Right renal cortex interstitium (tissue), 3 donors: ENCODE results near the gene EMX1. TPM values are rescaled to one million over a fixed set of nuclear protein-coding genes. Genes with fewer than 3 reads are reported as not detected.

Experiments
- DNase-seq, 3 donors: peaks; one replicate each; pipeline ENCODE4 v3.0.0-alpha.2; 2013; ENCODE audit warnings: low read depth in 3 of 3, low spot score in 2 of 3
- polyA plus RNA-seq, 3 donors: library from polyadenylated mRNA; unstranded; fragments of 120-200 nt; gene quantifications; one replicate each; pipeline ENCODE4 v1.2.1, GENCODE V29; 2013; ENCODE audit not compliant: insufficient read length in 3 of 3

Gene EMX1
- polyA plus RNA-seq, result 10 to 100 TPM; 42.0 to 47.6 (median 42.9) TPM

DNA sequence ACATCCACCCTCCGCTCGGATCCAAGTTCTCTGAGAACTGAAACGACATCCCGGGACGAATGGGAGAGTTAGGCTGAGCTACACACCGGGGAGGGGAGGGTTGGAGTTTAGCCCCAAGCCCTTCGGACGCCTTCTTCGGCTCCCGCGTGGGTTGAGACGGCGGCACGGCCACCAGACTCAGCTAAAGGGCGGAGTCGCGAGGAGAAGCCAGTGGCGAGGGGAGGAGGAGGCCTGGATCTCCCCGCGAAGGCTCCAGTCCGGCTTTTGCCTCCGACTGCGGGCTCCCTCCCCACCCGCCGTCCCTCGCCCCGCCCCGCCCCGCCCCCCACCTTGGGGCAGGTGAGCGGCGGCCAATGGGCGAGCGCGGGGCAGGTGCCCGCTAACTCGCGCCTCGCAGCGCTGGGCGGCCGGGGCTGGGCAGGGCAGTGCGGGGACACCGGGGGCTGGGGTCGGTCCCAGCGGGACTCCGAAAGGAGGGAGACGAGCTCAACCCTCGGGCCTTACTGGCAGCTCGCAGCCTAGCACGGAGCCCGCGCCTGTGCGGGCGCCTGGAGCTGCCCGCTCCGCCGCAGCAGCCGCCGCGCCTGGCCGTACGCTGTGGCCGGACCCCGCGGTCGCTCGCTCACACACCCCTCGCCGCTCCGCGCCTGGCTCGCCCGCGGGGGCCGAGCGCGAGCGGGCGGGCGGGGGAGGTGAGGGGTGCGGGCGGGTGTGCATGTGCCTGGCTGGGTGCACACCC, at the start of gene EMX1:
EMX1 (plus strand) TSS at position 382 of the 739 bp plus-strand sequence; CDS start at position 716, 334 bp downstream.
- DNase-seq, result no peak

DNA sequence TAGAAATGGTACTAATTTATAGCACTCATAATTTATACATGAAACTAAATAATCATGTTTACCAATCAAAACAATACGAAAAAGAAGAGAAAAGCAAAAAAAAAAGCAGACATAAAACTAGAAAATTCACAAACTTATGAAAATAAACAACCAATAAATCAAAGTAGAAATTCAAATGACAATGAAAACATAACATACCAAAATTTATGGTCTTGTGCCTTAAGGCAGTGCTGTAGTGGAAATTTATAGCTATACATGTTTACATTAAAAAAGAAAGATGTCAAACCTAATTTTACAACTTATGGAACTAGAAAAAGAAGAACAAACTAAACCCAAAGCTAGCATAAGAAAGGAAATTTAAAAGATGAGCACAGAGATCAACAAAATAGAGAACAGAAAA, 46.3 kb upstream of the EMX1 start:
- DNase-seq, result no peak

DNA sequence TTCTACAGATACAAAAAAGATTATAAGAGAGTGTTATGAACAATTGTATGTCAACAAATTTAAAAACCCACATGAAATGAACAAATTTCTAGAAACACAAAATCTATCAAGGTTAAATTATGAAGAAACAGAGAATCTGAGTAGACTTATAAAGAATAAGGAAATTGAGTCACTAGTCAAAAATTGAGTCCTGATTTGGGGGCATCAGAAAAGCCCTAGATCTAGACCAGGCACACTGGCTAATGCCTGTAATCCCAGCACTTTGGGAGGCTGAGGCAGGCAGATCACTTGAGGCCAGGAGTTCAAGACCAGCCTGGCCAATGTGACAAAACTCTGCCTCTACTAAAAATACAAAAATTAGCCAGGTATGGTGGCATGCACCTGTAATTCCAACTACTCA, 45.4 kb upstream of the EMX1 start:
- no peak for DNase-seq

DNA sequence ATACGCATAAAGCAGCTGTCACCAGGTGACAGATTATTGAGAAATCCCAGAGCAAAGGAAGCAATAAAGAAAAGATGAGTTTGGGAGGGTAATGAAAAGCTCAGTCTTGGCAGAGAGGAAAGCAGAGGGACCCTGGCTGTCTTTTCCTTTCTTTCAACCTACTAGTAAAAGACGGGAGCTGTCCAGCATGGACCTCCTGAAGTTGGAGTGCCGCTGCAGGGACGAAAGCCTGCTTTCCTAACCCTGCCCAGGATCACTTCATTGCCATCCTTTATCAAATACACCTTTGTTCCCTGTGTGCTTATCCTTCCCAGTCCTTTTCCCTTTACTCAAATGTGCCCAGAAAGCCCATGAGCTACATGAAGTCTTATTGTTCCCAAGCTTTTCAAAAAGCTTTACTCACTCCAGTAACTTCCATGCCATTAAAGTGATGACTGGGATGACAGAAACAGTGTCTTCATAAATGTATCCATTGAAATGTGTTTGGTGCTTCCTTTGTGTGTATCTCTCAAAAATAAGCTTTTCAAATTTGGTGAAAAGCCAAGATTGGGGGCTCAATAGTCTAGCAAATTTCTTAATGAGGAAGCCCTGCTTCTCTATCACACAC, 33.9 kb upstream of the EMX1 start:
- peak in 2 of 3 donors; percentile 51 to 58 for DNase-seq

DNA sequence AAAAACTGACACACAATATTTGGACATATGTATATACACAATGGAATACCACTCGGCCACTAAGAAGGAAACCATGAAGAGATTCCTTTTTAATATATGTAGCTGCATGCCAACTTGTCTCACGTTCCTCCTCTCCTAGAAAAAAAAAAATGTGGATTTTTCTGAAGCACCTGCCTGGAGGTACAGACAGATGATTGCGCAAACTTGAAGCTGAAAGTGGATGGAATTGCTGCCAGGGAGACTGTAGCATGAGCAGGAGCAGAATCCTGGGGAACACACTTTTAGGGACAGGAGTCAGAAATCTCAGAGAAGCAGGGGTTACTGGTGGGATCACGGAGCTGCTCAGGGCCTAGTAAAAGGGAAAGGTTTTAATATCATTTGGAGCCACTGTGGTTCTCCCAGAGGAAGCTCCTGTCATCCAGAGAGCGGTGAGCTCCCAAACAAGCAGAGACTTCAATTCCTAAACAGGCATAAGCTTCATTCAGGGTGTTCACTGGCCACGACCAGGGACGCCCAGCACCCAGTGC, 30.8 kb upstream of the EMX1 start:
- no peak for DNase-seq

DNA sequence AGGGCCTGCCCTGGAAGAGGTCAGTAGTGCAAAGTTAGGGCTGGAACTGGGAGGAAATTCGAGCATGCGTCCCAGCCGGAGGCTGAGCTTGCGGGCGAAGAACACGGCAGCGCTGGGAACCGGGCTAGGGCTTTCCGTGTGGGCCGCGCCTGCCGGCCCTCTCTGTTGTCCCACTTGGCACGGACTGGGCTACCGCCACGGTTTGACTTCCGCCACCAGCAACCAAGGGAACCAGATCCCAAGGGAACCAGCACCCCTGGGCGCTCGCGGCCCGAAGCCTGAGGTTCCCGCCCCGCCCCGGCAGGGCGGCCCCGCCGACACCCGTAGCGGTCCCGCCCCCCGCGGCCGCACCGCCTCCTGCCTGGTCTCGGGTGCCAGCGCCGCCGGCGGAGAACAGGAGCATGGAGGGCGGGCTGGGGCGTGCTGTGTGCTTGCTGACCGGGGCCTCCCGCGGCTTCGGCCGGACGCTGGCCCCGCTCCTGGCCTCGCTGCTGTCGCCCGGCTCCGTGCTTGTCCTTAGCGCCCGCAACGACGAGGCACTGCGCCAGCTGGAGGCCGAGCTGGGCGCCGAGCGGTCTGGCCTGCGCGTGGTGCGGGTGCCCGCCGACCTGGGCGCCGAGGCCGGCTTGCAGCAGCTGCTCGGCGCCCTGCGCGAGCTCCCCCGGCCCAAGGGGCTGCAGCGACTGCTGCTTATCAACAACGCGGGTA, 30.1 kb upstream of the EMX1 start, which contains the start of gene SPR:
SPR (plus strand) TSS at position 377 of the 708 bp plus-strand sequence; CDS start at position 402, 25 bp downstream.
- no peak for DNase-seq

DNA sequence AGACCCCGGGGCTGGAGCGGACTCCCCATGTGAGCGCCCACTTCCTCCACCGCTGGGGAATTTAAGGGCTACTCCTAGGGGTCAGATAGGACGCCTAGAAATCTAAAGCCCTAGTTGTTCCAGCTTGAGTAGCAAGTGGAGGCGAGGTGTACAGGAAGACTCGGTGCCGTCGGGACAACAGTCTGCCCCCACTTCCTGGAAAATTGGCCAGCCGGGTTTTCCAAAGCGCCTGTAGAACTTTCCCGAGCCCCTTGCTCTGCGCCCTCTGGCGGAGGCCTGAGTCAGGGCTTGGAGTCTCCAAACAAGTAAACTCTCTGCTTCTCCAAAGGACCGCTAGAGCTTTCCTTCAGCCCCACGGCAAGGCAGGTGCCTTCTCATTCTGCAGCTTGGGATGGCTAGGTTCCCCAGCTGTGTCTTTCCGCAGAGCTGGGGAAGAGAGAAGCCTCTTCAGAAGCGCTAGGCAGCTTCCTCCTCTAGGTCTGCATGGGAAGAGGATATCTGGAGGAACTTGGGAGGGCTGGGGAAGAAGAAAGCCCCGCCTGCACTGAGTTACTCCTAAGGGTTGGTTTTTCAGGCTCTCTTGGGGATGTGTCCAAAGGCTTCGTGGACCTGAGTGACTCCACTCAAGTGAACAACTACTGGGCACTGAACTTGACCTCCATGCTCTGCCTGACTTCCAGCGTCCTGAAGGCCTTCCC, 29.4 kb upstream of the EMX1 start:
- DNase-seq, result peak; percentile 68 to 81 (median 70)

DNA sequence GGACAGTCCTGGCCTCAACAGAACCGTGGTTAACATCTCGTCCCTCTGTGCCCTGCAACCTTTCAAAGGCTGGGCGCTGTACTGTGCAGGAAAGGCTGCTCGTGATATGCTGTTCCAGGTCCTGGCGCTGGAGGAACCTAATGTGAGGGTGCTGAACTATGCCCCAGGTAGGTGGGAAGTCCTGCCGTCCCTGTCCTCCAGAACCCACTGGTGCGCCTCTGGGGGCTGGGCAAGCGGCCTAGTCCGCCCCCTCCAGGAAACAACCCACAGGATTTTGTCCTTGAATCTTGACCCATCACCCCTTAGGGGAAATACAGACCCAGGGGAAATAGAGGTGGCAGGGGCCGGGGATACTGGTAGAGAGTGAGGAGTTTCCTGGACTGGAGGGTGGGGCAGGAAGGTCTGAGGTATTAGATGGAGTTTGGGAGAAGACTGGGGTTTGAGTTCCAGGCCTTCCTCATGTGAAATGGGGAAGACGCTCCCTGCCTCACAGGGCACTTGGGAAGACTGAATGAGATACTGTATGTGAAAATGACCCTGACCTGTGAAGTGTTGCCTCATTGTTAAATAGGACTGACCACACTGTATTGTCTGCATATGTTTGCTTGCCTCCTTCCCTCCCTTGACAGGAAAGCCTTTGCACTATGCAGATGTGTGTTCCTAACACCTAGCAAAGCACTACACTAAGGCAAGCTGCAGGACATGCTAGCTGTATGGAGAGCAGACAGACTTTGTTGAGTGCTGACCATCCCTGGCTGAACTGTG, 28.7 kb upstream of the EMX1 start:
- DNase-seq, result no peak

DNA sequence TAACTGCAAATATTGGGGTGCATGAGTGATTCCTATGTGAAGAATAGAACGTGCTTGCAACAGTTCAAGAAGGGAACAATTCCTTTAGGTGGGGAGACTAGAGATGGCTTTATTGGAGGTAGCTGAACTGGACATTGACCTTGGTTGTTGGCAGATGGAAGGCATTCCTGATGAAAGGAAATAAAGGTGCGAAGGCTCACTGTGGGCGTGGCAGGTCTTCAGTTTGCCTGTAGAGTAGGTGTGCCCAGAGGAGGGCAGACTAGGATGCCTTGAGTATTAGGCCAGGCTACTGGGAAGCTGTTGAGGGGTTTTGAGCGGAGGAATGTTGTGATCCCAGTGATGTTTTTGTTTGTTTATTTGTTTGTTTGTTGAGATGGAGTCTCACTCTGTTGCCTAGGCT, 27.3 kb upstream of the EMX1 start:
- no peak for DNase-seq

DNA sequence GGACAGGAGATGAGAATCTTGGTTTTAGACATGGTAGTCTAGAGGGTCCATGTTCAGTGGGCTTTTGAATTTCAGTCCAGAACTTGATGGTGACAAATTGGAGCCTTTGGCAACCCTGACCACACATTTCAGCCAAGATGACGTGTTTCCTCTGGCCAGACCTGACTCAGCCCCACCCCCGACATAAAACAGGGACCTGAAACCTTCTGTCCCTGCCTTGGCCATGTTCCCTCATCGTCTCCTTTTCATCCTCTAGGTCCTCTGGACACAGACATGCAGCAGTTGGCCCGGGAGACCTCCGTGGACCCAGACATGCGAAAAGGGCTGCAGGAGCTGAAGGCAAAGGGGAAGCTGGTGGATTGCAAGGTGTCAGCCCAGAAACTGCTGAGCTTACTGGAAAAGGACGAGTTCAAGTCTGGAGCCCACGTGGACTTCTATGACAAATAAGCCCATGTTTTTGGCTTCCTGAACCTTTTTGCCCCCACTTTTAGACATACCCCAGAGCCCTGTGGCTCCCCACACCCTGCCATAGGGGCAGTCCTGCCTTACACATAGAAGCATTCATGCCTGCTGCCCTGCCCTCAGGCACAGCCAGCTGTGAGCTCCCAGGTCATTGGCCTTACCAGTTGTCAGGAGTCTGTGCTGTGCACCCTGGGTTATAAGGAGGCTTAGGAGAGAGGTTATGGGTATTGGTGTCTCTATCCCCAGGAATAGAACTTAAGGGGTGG, 26.1 kb upstream of the EMX1 start:
- no peak for DNase-seq

DNA sequence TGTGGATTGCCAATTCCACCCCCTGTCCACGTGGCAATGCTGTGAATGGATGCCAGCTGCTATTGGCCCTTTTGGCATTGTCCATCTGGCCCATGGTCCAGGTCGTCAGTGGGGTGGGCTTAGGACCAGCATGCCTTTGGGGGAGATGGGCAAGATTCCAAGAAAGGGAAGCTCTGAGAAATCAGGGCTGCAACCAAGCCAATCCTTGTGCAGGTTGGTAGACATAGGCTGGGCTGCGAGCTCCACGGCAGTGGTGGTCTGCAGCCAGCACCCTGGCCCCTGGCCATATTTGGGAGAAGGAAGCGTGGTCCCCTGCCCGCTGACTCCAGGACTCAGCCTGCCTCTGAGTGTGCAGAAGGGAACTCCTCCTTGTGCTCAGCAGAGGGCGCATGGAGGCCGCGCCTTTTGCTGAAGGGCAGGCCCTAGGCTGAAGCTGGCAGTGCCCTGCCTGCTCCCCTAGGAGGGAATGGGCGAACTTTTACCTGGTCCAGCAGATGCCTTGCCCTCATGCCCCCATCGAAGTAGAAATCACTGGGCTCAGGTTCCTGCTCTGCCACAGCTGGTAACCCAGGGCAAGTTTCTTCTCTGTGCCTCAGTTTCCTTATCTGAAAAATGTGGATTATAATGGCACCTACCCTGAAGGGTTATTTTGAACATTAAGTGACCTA, 24.7 kb upstream of the EMX1 start:
- no peak for DNase-seq

DNA sequence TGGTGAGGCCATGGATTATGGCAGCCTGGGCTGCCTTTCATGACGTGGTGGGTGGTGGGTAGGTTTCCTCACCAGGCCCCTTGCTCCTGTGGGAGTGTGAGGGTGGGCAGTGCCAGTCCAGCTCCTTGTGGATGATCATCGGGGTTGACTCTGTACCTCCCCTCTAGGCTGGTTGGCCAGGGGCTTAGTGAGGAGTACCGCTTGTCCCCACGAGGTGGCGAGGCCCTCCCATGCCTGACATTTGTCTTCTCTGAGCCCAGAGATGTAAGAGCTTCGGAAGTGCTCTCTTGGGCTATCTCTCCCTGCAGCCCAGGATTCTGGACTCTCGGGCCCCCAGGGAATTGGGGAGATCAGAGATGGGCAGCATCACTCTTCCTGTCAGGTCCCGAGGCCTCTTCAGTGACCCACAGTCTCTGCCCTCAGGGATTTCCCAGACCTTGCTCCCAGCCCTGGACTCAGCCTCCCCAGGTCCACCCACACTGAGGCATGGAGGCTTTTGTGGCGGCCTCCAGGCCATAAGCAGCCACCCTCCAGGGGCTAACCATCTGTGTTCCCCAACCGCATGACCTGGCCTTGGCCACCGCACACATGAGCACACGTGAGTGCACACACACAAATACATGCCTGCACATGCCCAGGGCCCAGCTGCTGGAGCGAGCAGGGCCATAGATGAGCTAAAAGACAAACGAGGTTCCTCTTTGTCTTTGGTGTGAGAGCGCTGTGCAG, 23.6 kb upstream of the EMX1 start:
- no peak for DNase-seq

DNA sequence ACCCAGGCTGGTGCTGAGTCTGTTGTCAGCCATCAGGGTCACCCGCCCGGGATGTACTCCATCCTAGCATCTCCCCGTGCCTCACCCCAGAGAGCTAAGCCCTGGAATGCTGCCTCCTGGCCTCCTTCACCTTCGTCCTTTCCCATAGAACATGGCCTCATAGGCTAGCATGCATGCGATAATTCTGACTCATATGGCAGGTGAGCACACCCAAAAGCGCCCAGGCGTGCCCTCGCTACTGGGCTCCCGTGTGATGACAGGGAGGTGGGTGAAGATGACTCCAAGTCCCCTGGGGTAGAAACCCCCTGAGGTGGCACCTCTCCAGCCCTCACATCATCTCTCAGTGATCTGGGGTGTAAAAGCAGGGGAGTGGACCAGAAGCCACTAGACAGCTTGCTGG, 22.8 kb upstream of the EMX1 start:
- no peak for DNase-seq

DNA sequence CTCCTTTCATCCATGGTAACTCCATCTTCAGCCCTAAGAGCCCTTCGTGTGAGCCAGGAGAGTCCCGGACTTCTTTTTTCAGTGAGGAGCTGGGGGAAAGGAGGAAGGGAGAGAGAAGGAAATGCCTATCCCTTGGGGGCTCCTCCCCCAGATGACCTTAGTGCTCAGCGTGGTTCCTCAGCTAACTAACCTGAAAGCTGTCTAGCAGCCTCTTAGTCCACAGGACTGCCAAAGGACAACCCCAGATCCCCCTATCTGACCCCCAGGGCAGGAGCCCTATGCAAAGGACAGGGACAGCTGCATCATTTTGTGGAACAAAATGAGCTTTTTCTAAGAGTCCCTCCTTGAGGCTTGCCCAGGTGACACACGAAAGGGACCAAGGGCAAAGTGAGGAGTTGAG, 22.2 kb upstream of the EMX1 start:
- DNase-seq, result no peak

DNA sequence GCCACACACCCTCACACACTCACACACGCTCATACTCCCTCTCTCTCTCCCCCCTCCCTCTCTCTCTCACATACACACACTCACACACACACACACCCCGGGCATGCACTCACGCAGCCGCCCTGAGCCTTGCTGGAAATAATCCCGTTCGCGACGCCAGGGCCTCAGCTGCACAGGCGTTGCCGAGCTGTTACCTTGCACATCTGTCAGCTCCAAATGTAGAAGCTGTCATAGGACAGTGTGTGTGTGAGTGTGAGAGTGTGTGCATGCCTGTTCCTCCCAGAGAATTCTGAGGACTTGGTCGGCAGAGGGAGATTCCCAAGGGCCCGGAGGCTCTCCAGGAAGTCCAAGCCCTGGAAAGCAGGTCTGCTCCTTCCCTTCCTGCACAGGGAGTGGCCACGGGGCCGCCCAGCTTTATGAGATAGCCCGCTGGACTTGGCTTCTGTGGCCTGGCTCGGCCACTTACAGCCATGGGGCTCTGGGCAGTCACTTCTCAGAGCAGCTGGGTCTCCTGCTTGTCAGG, 21.5 kb upstream of the EMX1 start:
- DNase-seq, result no peak

DNA sequence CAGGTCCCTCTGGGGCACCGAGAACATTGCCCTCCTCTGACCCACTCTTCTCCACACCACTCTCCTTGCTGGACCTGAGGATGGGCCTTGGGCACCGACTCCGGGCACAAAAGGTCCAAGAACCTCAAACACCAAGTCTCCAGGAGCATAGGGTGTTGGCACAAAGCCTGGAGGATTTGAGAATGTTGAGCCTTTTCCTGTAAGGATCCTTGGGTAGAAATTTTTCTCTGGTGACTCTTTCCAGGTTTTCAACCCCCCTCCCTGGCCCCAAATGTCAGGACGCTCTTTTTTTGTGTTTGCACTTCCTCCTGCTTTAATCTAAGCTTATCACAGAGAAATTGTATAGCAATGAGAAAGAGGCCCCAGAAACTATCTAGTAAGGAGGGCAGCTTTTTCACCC, 20.9 kb upstream of the EMX1 start:
- no peak for DNase-seq

DNA sequence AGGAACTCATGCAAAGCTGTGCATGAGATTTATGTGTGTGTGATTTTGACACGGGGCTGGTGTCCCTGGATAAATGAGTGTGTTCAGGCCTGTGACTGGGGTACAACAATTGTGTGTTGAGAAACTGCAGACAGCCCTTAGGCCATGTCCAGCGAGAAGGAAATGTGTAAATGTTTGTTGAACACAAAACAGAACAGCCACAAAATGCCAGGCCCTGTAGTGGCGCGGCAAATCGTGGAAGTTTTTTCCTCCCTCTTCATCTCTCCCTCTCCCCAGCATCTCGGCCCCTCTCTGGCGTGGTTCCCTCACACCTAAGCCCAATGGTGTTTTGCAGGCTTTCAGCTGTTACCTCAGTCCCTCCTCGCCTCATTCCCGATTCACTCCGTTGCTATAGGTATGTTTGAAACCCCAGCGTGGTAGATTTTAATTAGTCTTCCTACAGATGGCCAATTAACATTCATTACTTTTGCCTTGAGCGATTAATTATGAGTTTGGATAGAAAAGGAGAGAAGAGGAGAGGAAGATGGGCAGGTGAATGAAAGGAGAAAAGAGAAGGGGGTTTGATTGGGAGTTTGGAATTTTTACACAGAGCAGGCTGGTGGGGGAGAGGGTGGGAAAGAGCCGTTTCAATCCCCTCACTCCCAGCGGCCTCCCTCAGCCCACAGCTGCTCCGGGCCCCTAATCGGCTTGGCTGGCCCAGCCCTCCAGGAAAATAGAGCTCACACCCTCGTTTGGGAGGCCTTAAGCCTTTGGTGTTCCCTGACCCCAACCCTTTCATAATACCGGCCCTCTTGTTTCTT, 19.3 kb upstream of the EMX1 start:
- DNase-seq, result no peak
